GM19035 (cell line): ENCODE measurements around the gene CXXC5.

Experiments used
- ATAC-seq: cut with Tn5 transposase; IDR thresholded peaks from one replicate; pipeline ENCODE4 v1.9.1; 2021; ENCODE audit not compliant: unreplicated experiment

Gene CXXC5

GRCh38 chr5:139638090-139638735 lies 9.9 kb upstream of the CXXC5 start:
- ATAC-seq, result no peak

DNA sequence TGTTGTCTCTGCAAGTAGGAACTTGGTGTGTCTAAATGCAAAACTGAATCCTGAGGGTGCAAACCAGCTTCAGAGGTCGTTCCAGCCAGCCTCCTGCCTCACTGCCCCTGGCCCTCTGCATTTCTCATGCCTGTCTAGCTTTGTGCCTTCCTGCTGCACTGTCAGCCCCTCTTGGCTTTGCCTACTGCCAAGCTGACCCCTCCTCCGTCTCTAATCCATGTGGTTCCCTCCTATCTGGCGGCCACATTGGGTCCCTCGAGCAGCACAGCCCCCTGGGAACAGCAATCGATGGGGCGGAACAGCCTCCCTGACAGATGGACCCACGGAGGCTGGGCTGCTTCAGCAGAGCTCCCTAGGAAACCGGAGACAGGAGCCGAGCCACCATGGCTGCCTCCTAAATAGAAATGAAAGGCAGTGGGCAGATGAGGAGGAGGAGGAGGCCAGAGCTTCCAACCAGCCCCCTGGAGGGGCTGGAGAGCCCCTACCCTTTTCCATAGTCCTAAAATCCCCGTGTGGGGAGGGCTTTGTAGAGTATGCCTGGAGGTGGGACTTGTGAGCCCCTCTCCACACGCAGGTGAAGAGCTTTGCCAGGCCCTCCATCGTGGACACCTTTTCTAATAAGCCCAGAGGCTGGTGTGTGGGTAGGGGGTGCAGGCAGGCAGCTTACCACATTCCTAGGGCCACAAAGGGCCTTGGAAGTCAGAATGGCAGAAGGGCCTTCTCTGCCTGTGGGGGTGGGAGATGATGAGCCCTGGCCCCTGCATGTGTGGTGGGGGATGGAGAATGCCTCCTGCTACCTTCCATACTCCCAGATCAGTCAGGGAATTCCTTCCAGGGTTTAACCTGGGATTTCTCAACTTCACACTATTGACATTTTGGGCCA lies 9.2 kb upstream of the CXXC5 start:
- ATAC-seq, result no peak

GRCh38 chr5:139639619-139640380 lies 8.3 kb upstream of the CXXC5 start:
- ATAC-seq, result no peak

- no peak for ATAC-seq
These were observed 7.6 kb upstream of the CXXC5 start for GRCh38 chr5:139640421-139641115.

DNA sequence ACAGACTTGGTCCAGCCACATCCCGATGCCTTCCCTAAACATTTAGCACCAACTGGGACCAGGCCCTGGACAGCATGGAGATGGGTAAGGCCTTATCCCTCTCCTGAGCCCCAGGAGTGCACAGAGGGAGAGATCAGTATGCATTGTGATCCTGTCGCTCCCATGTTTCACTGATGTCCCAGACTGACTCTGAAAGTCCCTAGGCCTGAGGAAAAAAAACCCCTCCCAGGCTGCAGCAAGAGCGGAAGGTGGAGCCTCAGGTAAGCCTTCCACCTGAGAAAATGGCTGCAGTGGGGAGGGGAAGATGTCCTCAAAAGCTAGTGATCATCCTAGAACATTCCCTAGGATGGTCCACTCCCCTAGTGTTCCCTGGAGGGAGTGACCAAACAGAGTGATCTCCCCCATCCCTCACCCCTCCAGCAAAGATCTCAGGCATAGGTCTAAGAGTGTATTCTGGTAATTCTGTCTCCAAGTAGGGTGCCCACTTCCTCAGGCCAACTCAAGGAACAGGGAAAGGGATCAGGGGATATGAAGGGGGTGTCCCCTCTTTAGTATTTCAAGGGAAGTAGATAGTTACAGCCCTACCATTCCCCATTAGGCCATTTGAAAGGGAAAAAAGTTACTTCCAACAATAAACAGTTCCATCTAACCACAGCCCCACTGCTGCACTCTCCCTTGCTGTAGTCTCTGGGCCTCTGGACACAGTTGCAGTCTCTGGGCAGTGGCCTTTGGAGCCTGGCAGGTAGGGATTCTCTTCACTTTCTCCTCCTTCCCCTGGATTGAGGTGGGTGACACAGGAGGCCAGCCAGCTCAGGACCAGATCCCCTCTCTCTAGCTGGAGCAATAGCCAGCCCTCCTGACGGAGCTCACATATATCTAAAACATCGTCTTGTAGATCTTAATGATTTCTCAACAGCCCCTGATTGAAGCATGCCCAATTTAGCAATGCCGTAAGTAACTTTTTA lies 6.8 kb upstream of the CXXC5 start:
- ATAC-seq, result no peak

- no peak for ATAC-seq
These were observed 5.9 kb upstream of the CXXC5 start for GRCh38 chr5:139642213-139642612.

- ATAC-seq, result no peak
These were observed 5.0 kb upstream of the CXXC5 start for GRCh38 chr5:139642891-139643871.

DNA sequence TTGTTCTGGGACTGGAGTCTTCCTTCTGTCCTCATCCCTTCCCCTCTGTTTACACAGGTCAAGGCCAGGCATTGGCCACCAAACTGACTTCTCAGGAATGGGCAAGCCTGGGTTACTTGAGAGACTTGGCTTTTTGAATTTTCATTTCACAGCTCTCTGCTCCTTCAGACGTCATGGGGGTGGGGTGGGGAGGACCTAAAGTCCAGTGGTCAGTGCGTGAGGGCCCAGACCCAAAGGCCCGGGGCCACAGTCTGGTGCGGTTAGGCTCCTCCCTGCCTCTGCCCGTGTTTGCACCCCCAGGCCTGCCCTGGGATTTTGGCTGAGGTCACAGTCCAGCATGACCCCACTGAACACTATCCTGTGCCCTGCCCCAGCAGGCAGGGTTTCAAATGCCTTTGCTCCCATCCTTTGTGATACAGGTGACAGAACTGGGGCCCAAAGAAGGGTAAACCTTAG lies 4.1 kb upstream of the CXXC5 start:
- no peak for ATAC-seq

DNA sequence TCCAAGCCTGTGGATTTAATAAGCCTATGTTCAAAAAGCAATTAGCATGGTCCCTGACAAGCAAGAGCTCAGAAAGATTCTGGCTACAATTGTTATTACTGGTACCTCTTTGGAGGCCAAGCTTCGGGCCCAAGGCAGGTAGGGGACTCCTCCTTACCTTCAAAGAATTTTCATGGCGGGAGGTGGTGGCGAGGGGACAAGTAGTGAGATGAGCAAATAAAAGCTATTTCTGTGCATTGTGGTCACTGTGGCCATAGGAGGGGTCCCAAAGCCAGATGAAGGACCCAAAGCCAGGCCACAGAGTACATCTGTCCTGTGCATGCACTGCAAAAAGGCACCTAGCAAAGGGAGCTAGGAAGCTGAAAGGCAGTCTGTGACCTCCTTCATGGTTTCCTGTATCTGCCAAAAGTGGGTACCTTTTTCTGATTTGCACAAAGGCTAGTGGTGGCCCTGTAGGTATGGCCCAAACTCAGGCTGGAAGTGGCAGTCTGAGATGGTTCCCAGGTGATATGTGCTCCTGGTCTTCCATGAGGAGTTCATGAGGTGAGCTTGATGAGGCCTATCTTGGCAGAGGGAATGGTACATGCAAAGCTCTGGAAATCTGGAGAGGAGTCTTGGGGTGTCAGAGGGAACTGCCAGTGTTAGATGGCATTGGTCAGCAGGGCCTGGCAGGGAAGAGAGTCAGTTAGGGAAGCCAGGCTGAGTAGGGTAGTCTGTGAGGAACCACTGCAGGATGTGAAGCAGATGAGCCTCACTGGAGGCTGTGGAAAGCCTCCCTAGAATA lies 3.3 kb upstream of the CXXC5 start:
- ATAC-seq, result no peak

GRCh38 chr5:139645430-139645871 lies 2.7 kb upstream of the CXXC5 start:
- ATAC-seq, result no peak

GRCh38 chr5:139646111-139646510 lies 2.0 kb upstream of the CXXC5 start:
- ATAC-seq, result no peak

DNA sequence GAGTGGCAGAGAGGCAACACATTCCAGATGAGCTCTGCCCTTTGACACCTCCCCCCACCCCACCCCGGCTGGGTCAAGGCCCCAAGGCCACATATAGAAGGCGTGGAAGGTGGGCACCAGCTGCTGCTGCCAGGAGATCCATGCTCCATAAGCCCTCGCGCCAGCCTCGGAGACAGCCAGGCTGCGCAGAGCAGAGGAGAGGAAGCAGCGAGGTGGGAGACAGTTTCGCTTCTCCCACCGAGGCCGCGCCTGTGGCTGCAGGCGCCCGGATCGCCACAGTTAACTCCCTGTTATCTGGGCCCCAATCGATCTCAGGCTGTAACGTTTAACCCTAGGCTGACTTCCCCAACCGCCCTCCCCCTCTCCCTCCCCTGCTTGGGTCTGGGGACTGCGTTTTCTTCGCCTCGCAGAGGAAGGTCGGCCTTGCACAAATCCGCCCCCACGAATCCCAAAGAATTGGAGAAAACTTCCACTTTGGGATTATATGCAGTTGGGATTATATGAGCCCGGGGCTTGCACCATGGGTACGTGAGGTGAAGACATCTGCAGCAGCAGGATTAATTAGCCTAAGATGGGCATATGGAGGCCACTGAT lies 1.1 kb upstream of the CXXC5 start:
- ATAC-seq, result no peak

- no peak for ATAC-seq
These were observed 494 bp upstream of the CXXC5 start for GRCh38 chr5:139647506-139648204.

- no peak for ATAC-seq
These were observed 1.2 kb downstream of the CXXC5 start for GRCh38 chr5:139649082-139649991.

DNA sequence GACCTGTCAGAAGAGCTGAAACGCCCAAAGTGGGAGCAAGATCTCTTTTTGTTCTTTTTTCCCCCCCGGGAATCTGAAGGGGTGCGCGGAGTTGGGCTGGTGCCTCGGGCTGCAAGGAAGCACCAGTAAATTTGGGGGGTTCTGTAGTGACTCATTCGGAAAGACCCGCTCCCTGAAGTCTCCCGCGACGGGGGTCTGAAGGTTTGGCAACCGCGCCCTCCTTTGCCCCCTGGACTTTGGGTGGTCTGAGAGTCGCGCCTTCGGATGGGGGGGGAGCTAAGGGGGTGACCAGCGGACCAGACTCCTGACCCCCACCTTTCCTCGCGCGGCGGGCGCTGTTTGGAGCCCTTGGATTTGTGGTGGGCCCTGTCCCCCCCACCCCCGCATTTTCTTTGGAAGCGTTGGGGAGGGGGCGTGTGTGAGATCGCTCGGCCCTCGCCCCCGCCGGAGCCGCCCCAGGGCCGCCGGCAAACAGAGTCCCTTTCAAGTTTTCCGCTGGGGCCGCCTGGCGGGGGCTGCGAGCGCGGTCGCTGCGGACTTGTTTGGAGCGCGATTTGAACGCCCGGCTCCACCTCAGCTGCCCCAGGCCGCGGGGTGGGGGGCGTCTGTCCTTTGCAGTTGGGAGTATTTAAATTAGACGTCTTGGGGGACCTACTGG lies 2.0 kb downstream of the CXXC5 start:
- no peak for ATAC-seq
